ENCODE results near the gene TPO. TPM values are rescaled to one million over a fixed set of nuclear protein-coding genes. Genes with fewer than 3 reads are reported as not detected.

Gene TPO
- total RNA-seq, 1 experiment from 2014 or later, result not detected

GRCh38 chr2:1514391-1515072 lies 101.3 kb downstream of the TPO start:
- intact Hi-C loops (cut with micrococcal nuclease; ENCODE audit: unreplicated experiment), result no loop called here
- BruUV-seq (replicated peaks), result no TSS peak
- CTCF ChIA-PET, result no interaction called here
- DNase-seq (ENCODE audit: low read depth, low spot score), result no peak
- Histone ChIP-seq H3K4me1 (ENCODE audit: control insufficient read depth, insufficient read depth, low read length) (no peaks in the 10 kb centered on the region), H3K27ac (ENCODE audit: low read length) (no peak overlapping the region), H3K36me3 (ENCODE audit: control insufficient read depth, insufficient read depth, low read length) (no peaks in the 10 kb centered on the region), H3K4me3 (ENCODE audit: low read depth in 2 of 2, low read length in 2 of 2) (no peak overlapping the region), H3K9me3 (ENCODE audit: control insufficient read depth, insufficient read depth, low read depth, low read length) (no peaks in the 10 kb centered on the region), H3K27me3 (ENCODE audit: control insufficient read depth, insufficient read depth, low read length) (no peaks in the 10 kb centered on the region)
- no peak for ATAC-seq
- in situ Hi-C loops (cut with HindIII; ENCODE audit: low pct_unique_long_range_greater_than_20kb, low sequenced_read_pairs), result no loop called here
- TF ChIP-seq CTCF (IDR thresholded peaks at IDR 0.05) (no peak), REST (IDR thresholded peaks at IDR 0.05; ENCODE audit: insufficient read depth in 1 of 2, low read depth in 2 of 2, low read length in 1 of 2) (no peak), TCF7L2 (IDR thresholded peaks at IDR 0.05; ENCODE audit: low read depth, low read length) (no peak), SIN3A (IDR thresholded peaks at IDR 0.05; ENCODE audit: borderline replicate concordance, insufficient read depth, low read depth, low read length) (no peak), POLR2AphosphoS5 (IDR thresholded peaks at IDR 0.05; ENCODE audit: low read depth, low read length) (no peak)
- POLR2A ChIA-PET, result no interaction called here

GRCh38 chr2:1515073-1515430 lies 101.8 kb downstream of the TPO start:
- no peaks in the 10 kb centered on the region for H3K4me1 ChIP-seq (ENCODE audit: control insufficient read depth, insufficient read depth, low read length)
- H3K27ac ChIP-seq (ENCODE audit: low read length), result no peak overlapping the region
- BruUV-seq (replicated peaks), result no TSS peak
- no peak for ATAC-seq
- TF ChIP-seq CTCF (IDR thresholded peaks at IDR 0.05) (no peak), SIN3A (IDR thresholded peaks at IDR 0.05; ENCODE audit: borderline replicate concordance, insufficient read depth, low read depth, low read length) (no peak), POLR2AphosphoS5 (IDR thresholded peaks at IDR 0.05; ENCODE audit: low read depth, low read length) (no peak), TCF7L2 (IDR thresholded peaks at IDR 0.05; ENCODE audit: low read depth, low read length) (no peak), REST (IDR thresholded peaks at IDR 0.05; ENCODE audit: insufficient read depth in 1 of 2, low read depth in 2 of 2, low read length in 1 of 2) (no peak)
- no peak overlapping the region for H3K4me3 ChIP-seq (ENCODE audit: low read depth in 2 of 2, low read length in 2 of 2)
- no peaks in the 10 kb centered on the region for H3K9me3 ChIP-seq (ENCODE audit: control insufficient read depth, insufficient read depth, low read depth, low read length)
- H3K36me3 ChIP-seq (ENCODE audit: control insufficient read depth, insufficient read depth, low read length), result no peaks in the 10 kb centered on the region
- intact Hi-C loops (cut with micrococcal nuclease; ENCODE audit: unreplicated experiment), result no loop called here
- CTCF ChIA-PET, result no interaction called here
- POLR2A ChIA-PET, result no interaction called here
- no peaks in the 10 kb centered on the region for H3K27me3 ChIP-seq (ENCODE audit: control insufficient read depth, insufficient read depth, low read length)
- in situ Hi-C loops (cut with HindIII; ENCODE audit: low pct_unique_long_range_greater_than_20kb, low sequenced_read_pairs), result no loop called here
- no peak for DNase-seq (ENCODE audit: low read depth, low spot score)

All from Panc1 (cell line).